Measurements from ENCODE around the gene AMHR2. TPM values are rescaled to one million over a fixed set of nuclear protein-coding genes. Genes with fewer than 3 reads are reported as not detected.

Gene AMHR2
- polyA plus RNA-seq, 1 experiment, result not detected

- no peak for DNase-seq (ENCODE audit: low read depth)
- Histone ChIP-seq H3K4me3 (ENCODE audit: low read depth, low read length) (no peak overlapping the region), H3K36me3 (ENCODE audit: control insufficient read depth, insufficient read depth, low read length) (peaks cover 63% of the 10 kb centered on the region), H3K27me3 (ENCODE audit: control insufficient read depth, insufficient read depth, low read length) (no peaks in the 10 kb centered on the region)
- POLR2A ChIA-PET, result no interaction called here
- TF ChIP-seq CTCF (IDR thresholded peaks at IDR 0.05; ENCODE audit: insufficient read depth, low read depth, low read length), result no peak
- CTCF ChIA-PET, result interaction anchor here (1.0 to 1.1 kb wide), 2 partner anchors 10 to 12 kb away, joined by 3 to 4 read pairs; no protein-coding TSS in a partner anchor
Observed at GRCh38 chr12:53464685-53465418, 41.2 kb downstream of the AMHR2 start.

GRCh38 chr12:53465679-53466078 is 42.0 kb downstream of the AMHR2 start:
- no peak for TF ChIP-seq CTCF (IDR thresholded peaks at IDR 0.05; ENCODE audit: insufficient read depth, low read depth, low read length)
- DNase-seq (ENCODE audit: low read depth), result no peak
- POLR2A ChIA-PET, result no interaction called here
- Histone ChIP-seq H3K36me3 (ENCODE audit: control insufficient read depth, insufficient read depth, low read length) (peaks cover 59% of the 10 kb centered on the region), H3K4me3 (ENCODE audit: low read depth, low read length) (no peak overlapping the region), H3K27me3 (ENCODE audit: control insufficient read depth, insufficient read depth, low read length) (no peaks in the 10 kb centered on the region)
- CTCF ChIA-PET, result interaction anchor here (1.0 kb wide), 1 partner anchor 10 kb away, joined by 4 read pairs; no protein-coding TSS in a partner anchor

GRCh38 chr12:53466640-53467039 is 43.0 kb downstream of the AMHR2 start:
- Histone ChIP-seq H3K27me3 (ENCODE audit: control insufficient read depth, insufficient read depth, low read length) (no peaks in the 10 kb centered on the region), H3K36me3 (ENCODE audit: control insufficient read depth, insufficient read depth, low read length) (peaks cover 52% of the 10 kb centered on the region), H3K4me3 (ENCODE audit: low read depth, low read length) (no peak overlapping the region)
- DNase-seq (ENCODE audit: low read depth), result no peak
- ChIA-PET POLR2A (no interaction called here), CTCF (no interaction called here)
- TF ChIP-seq CTCF (IDR thresholded peaks at IDR 0.05; ENCODE audit: insufficient read depth, low read depth, low read length), result no peak

GRCh38 chr12:53467082-53467481 is 43.4 kb downstream of the AMHR2 start:
- no peak for DNase-seq (ENCODE audit: low read depth)
- ChIA-PET POLR2A (no interaction called here), CTCF (interaction anchor here (2.1 kb wide), 1 partner anchor 42 kb away, joined by 11 read pairs; no protein-coding TSS in a partner anchor)
- Histone ChIP-seq H3K4me3 (ENCODE audit: low read depth, low read length) (no peak overlapping the region), H3K36me3 (ENCODE audit: control insufficient read depth, insufficient read depth, low read length) (peaks cover 53% of the 10 kb centered on the region), H3K27me3 (ENCODE audit: control insufficient read depth, insufficient read depth, low read length) (no peaks in the 10 kb centered on the region)
- TF ChIP-seq CTCF (IDR thresholded peaks at IDR 0.05; ENCODE audit: insufficient read depth, low read depth, low read length), result no peak

GRCh38 chr12:53467880-53468279 is 44.2 kb downstream of the AMHR2 start:
- POLR2A ChIA-PET, result no interaction called here
- Histone ChIP-seq H3K36me3 (ENCODE audit: control insufficient read depth, insufficient read depth, low read length) (peaks cover 48% of the 10 kb centered on the region), H3K4me3 (ENCODE audit: low read depth, low read length) (no peak overlapping the region), H3K27me3 (ENCODE audit: control insufficient read depth, insufficient read depth, low read length) (no peaks in the 10 kb centered on the region)
- TF ChIP-seq CTCF (IDR thresholded peaks at IDR 0.05; ENCODE audit: insufficient read depth, low read depth, low read length), result no peak
- no peak for DNase-seq (ENCODE audit: low read depth)
- CTCF ChIA-PET, result interaction anchor here (2.1 kb wide), 1 partner anchor 41 kb away, joined by 11 read pairs; no protein-coding TSS in a partner anchor
